Measurements from ENCODE around the gene MPRIP. TPM values are rescaled to one million over a fixed set of nuclear protein-coding genes. Genes with fewer than 3 reads are reported as not detected.

MPRIP gene
- total RNA-seq, 1 donor from 2014 or later = 198 TPM

DNA sequence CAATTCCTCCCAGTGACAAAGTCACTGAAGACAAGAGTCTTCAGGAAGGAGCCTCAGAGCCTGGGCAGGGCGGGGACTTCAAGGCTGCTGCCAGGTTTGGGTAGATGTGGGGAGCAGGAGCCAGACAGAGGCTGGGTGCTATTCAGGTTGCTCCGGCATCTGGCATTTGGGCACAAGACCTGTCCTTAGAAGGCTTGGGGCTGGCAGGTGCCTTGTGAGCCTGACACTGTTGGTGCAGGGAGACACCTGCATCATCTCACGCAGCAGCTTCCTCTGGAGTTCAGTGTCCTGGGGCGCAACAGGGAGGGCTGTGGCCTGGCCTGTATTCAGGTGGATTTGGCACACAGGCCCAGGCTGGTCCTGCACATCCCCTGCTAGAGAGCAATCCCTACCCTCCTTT, 65.0 kb downstream of the MPRIP start:
- intact Hi-C loops (cut with micrococcal nuclease) = no loop called here

DNA sequence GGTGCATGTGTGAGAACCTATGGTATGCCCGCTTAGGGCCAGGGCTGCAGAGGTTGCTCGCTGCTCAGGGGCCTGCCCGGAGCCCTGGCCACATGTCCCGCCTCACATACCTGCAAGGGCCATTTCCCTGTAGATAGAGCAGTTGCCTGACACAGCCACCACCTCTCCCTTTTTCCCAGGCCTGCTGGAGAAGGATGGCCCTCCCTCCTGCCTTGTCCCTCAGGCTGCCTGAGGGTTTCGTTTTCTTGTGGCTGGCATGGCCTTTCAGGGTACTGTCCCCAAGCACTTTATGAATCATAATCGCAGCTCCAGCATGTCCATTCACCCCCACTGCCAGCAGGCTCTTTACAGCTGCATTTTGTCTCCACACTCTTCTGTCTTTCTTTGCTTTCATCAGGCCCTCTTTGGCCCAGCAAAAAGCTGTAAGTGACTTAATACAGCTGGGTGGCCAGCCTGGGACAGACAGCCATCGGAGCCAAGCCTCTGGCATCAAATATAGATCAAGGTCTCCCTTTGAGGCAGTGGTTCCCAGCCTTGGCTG, 65.7 kb downstream of the MPRIP start:
- intact Hi-C loops (cut with micrococcal nuclease) = no loop called here

DNA sequence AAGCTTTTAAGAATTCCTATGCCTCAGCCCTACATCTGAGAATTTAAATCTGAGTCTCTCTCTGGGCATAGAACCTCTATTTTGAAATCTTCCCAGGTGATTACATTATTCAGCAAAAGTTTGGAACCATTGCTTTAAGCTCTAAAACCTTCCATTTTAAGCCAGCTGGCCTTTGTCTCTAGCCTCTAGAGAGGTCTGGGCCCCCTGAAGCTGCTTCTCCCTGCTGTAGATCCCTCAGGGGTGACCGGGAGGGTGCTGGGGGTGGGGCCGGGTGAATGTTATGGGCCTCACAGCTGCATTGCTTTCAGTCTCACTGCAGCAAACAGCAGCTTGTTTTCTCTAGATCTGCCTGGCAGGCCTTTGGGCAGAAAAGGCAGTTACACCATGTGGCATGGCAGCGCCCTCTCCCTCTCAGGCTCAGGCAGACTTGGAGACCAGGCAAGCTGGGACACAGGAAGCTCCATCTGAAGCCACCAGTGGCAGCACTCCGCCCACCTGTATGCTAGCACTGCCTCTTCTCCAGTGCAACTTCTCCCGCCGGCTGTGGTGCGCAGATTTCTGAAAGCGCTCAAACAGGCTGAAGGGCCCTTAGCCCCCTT, 66.3 kb downstream of the MPRIP start:
- intact Hi-C loops (cut with micrococcal nuclease) = no loop called here

DNA sequence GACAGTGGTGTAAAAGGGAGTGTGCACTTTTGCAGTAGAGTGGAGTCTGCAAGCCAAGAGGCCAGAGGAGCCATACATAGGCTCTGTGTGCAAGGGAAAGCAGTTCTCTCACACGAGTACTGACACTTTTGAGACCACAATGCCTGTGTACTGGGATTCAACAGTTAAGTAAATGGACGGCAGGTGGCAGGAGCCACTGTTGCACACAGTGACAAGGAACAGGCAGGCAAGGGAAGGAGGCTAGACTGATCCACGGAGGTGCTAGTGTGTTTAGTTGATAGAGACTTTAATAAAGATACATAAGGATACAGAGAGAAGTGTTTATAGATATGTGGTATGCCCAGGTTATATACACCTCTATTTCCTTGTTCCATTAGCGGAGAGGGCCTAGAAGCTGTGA, 67.0 kb downstream of the MPRIP start:
- intact Hi-C loops (cut with micrococcal nuclease) = no loop called here

DNA sequence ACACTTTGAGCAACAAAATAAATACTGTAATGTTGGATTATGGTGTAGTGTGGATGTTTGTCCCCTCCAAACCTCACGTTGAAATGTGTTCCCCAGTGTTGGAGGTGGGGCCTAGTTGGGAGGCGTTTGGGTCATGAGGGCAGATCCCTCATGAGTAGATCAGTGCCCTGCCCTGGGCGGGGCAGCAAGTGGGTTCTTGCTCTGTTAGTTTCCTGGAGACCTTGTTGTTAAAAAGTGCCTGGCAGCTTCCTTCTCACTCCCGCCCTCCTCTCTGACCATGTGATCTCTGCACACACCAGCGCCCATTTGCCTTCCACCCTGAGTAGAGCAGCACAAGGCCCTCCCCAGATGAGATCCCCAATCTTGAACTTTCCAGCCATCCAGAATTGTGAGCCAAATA, 67.7 kb downstream of the MPRIP start:
- intact Hi-C loops (cut with micrococcal nuclease) = no loop called here

DNA sequence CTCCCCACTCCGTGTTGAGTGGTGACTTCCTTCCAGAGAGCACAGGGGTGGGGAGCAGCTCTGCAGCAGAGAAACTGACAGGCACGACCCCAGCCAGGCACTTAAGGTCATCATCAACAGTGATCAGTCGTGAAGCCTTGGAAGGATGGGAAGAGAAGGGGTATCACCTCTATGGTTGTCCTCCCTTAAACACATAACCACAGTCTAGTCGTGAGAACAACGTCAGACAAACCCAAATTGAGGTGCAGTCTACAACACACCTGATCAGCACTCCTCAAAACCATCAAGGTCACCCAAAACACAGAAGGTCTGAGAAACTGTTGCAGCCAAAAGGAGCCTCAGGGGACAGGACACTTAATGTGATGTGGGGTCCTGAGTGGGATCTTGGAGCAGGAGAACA, 68.3 kb downstream of the MPRIP start:
- intact Hi-C loops (cut with micrococcal nuclease) = no loop called here

DNA sequence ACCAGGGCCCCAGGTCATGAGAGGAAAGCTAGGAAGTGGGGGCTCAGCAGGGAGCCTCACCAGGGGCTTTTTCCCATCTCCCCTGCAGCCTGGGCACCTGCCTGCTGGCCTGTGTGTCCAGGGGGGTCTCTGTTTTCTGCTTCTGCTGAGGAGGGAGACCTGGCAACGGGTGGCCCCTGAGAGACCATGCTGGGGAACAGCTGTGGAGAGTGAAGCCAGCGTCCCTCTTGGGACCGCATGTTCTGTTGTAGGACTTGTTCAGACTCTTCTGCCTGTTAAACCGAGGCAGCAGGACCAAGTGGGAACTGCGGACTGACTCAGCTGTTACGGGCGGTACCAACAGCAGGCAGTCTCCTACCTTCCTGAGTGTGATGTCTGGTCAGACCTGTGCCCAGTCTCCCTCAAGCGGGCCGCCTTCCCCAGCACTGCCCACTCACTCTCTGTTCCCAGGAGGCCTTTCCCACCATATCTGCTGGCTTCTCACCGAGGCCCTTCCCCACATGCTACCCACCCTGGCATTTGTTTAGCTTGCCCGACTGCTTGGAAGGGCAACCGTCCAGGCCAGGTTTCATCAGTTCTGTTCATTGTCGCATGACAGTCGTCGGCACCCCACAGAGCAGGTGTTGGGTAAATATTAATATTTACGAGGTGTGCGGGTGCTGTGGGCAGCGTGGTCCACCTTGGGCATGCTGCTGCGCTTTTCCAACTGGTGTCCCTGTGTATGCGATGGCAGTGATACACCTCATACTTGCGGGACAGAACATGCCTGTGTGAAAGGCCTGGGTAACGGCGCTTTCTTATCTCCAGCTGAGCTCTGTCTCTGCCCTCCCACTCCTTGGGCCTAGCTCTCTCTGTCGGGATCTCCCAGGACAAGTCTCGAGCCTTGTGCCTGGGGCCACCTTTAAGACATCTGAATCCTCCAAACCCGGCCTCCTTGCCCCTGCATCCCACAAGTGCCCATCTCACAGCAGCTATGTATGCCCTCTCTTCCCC, 69.4 kb downstream of the MPRIP start:
- intact Hi-C loops (cut with micrococcal nuclease) = no loop called here

DNA sequence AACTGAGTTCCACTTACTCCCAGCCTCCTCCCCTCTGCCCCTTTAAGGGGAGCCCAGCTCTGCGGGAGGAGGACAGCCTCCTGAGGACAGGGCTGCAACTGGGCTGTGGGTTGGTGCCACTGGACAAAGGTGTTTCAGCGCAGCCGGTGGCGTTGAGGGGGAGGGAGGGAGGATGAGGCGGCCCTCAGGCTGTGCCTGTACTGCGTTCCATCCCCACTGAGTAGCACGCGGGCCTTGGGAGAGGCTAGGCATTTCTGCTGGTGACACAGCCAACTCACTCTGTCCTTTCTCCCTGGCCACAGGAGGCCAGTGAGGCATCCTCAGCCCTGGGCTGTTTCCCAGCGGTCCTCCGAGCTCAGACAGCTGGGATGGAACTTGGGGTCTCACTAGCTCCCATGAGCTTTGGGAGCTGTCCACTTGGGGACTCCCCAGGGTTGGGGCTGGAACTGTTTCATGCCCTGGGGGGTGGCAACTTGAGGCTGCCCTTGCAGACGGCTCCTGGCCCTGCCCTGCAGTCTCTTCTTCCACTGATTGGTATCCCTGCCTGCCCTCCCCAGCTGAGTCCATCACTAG, 70.5 kb downstream of the MPRIP start:
- intact Hi-C loops (cut with micrococcal nuclease) = no loop called here

DNA sequence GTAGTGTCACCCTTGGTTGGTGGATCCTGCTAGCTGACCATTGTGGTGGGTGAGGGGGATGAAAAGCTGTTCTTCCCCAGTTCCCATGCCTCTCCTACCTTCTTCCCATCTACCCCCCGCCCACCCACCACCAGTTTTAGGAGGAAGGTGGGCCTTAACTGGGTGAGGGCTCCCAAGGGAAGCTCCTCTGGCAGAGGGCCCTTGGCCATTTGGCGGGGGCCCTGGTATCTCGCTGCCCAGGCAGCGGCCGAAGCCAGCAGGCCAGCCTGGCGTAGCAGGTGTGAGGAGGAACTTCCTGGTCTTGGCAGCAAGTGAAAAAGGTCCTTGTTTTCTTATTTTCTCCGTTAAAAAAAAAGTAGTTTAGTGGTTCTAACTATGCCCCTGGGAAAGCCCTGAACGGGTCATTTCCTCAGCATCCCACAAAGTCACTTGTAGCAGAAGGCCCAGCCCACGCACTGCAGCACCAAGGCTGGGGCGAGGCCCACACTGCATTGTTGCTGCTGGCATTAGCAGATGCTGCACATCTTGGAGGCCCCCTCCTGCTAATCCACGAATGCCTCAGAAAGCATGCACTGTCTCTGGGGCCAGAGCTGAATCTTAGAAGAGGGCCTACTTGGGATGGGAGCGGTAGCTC, 72.5 kb downstream of the MPRIP start:
- intact Hi-C loops (cut with micrococcal nuclease) = no loop called here

DNA sequence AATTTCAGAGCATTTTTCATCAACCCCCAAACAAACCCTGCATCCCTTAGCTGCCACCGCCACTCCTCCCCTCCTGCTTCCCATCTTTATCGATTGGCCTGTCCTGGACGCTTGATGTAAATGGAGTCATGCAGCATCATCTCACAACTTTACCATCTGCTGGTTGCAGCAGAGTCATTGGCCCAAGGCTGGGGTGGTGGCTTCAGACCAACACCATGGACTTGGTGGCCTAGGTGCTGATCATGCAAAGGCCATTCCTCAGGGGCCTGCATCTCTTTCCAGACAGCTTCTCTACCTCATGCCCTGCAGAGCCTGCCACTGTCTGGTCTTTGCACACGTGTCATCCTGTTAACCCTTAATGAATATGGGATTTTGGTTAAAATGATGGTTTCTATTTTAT, 73.4 kb downstream of the MPRIP start:
- intact Hi-C loops (cut with micrococcal nuclease) = no loop called here

DNA sequence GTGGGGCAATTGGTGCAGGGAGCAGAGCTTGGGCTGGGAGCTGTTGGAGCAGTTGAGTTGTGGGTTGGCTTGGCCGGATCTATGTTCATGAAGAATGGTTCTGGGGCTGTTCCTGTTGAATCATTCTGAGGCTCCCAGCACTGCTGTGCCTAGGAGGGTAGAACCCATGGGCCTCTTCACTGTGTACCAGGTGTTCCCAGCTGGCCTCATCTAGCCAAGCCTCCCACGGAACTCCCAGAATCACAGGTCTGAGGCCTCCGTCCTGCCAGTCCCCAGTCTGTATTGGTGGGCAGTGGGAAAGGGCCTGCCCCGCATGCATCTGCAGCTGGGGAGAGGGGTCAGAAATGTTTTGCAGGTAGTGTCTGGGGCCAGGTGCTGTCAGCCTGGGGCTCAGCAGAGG, 74.1 kb downstream of the MPRIP start:
- intact Hi-C loops (cut with micrococcal nuclease) = no loop called here

DNA sequence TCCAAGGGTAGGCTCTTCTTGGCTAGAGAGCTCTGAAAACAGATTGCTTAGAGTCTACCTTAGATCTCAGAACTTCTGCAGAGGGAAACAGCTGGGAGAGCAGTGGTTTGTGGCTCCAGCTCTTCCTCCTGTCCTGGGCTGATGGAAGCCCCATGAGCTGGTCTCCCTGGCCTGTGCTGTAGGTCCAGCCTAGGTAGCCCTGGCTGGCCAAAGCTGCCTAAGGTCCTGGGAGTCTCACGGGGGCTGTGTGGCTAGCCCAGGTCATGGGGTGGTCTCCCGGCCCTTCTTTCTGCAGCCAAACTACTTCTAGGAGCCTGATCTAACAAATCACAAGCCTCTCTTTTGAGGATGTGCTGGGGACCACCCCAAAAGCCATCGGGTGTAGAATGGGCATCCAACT, 75.7 kb downstream of the MPRIP start:
- intact Hi-C loops (cut with micrococcal nuclease) = loop anchor here (2.0 kb wide), 1 partner anchor 73 kb away; no protein-coding TSS in a partner anchor

DNA sequence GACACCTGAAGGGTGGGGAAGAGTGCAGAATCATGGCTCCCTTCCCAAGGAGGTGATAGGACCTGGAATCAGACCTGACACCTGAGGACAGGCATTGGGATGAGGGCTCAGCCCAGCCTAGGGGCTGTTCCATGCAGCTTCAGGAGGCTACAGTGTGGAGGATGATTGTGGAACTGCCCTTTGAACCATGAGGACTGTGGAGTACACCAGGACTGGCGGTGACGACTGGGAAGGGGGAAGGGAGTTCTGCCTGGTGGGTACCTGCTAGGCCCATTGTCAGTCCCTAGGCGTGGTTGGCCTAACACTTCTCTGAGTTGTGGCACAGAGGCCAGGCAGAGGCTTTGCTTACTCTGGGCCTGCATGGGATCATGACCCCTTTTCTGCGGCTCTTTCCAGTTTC, 76.1 kb downstream of the MPRIP start:
- intact Hi-C loops (cut with micrococcal nuclease) = loop anchor here (2.0 kb wide), 1 partner anchor 74 kb away; no protein-coding TSS in a partner anchor

DNA sequence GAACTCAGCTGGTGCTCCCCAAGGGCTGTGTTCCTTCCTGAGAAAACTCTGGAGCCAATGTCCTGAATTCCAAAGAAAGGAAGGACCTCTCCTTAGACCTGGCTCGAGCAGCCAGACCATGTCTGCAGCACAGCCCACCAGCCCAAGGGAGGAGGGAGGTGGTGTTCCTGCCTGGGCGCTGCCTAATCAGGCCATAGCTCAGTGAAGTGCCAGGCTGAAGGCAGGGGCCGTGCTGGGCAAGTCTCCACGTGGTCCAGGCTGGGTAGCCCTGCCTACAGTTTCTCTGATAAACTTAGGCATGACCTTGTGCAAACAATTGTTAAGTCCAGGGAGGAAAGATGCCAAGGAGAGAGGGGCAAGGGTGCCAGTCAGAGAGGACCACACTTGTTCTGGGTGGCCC, 76.8 kb downstream of the MPRIP start:
- intact Hi-C loops (cut with micrococcal nuclease) = loop anchor here (2.0 kb wide), 1 partner anchor 74 kb away; no protein-coding TSS in a partner anchor

DNA sequence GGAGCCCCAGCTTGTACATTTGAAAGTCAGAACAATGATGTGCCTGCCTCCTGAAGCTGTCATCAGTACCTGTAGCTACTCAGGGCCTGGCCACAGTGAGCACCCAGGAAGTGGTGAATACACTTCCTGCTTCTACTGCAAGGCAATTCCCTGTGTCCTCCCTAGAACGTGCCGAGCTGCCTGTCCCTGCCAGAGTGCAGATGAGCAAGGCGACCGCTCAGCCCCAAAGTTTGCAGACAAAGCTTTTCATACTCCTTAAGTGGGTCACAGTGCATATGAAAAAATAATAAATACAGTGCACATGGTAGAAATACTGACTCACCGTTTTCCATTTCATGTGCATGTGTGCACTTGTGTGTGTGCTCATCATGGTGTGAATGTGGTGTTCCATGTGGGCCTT, 77.3 kb downstream of the MPRIP start:
- intact Hi-C loops (cut with micrococcal nuclease) = loop anchor here (2.0 kb wide), 1 partner anchor 75 kb away; no protein-coding TSS in a partner anchor

DNA sequence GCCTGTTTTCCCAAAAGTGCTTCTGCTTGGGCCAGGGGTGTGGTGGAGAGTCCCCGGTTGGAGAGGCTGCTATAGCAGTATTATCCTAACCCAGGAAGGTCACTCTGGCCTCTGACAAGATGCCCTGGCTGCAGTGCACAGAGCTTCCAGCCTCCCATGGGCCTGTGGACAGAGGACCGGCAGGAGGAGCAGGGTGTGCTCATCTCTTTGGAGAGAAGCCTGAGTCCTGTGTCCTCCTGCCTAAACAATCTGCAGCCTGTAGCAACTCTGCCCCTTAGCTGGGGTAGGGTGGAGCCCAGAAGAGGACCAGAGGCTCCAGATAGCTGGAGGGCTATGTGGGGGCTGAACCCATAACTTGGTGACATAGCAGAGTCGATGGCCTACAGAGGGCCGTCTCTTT, 78.0 kb downstream of the MPRIP start:
- intact Hi-C loops (cut with micrococcal nuclease) = no loop called here

DNA sequence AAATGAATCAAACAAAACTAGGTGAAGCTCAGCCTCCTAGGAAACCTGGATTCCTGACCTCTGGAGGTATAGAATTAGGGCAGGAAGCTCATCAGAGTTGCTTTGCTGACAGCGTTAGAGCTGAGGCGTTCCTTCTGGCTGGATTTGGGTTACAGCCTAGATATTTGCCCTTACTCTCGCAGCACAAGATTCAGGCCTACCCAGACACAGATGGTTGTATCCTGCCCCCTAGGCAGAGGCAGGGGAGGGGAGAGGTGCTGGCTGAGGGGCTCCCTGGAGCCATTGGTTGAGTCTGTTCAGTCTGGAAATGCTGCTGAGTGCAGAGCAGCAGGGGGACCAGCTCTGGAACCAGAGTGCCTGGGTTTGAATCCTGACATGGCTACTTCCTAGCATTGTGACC, 78.4 kb downstream of the MPRIP start:
- intact Hi-C loops (cut with micrococcal nuclease) = no loop called here

DNA sequence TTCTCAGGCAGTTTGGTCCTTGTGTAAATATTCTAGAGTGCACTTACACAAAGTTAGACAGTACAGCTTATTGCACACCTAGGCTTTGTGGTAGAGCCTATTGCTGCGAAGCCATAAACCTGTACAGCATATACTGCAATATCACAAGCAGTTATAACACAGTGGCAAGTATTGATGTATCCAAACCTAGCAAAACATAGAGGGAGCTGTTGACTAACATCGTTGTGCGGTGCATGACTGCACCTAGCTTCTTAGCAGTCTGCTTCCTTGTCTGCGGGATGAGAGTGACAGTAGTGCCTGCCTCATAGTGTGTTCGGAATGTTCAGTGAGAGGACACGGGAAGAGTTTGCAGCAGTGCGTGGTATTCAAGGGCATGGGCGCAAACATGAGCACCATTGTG, 78.9 kb downstream of the MPRIP start:
- intact Hi-C loops (cut with micrococcal nuclease) = no loop called here

DNA sequence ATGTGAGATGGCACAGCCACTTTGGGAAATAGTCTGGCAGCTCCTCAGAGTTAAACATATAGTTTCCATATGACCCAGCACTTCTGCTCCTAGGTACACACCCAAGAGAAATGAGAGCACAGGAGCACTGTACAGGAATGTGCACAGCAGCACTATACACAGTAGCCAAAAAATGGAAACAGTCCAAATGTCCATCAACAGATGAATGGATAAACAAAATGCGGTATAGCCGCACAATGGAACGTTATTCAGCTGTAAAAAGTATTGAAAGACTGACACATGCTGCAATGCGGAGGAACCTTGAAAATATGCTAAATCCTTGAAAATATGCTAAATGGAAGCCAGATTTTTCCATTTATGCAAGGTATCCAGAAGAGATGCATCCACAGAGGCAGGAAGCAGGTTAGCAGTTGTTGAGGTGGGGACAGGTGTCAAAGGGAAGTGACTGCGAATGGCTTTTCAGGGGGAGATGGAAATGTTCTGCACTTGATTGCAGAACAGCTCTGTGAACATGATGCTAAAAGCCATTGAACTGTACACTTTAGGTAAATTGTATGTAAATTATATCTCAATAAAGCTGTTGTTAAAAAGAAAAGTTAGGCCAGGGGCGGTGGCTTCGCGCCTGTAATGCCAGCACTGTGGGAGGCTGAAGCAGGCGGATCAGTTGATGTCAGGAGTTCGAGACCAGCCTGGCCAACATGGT, 80.7 kb downstream of the MPRIP start:
- intact Hi-C loops (cut with micrococcal nuclease) = no loop called here

DNA sequence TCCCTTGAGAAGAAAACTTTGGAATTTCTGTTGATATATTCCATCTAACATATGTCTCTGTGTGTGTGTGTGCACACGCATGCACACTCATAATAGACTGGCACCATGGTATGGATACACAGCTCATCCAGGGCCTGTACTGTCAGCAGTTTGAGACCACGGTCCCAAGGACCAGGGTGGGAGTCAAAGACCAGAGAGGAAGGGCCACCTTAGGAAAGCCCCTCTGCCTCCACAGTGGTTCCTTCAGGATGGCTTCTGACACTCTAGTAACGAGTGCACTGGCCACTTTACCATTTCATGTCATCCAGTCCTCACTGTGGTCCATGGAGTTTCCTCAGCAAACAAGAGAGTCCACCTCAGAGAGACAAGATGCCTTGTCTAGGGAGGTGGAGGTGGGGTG, 82.1 kb downstream of the MPRIP start:
- intact Hi-C loops (cut with micrococcal nuclease) = no loop called here

Data from T-helper 2 cell treated with Interferon-gamma antibody and Interleukin-4, amounts not matched to agents 100 ng/mL and 5 ng/mL, for 36 hours (primary cell).